Progenitor cell of endocrine pancreas (in vitro differentiated cells): Measurements from ENCODE around the gene AKNAD1. TPM values are rescaled to one million over a fixed set of nuclear protein-coding genes. Genes with fewer than 3 reads are reported as not detected.
A peak's percentile ranks its signal among the peaks of the same experiment; 100 is the strongest.

Experiments
- DNase-seq: peaks from one replicate; pipeline ENCODE4 v3.0.0; 2021; ENCODE audit warnings: low spot score; ENCODE audit not compliant: unreplicated experiment
- H3K27ac Mint-ChIP-seq: 2 replicates; pipeline ENCODE4 v1.8.0; 2021; ENCODE audit warnings: mild to moderate bottlenecking, moderate library complexity, mixed read lengths
- H3K27me3 Mint-ChIP-seq: 2 replicates; pipeline ENCODE4 v1.8.0; 2021; ENCODE audit warnings: mixed read lengths
- H3K36me3 Mint-ChIP-seq: 2 replicates; pipeline ENCODE4 v1.8.0; 2022; ENCODE audit warnings: mixed read lengths; ENCODE audit not compliant: insufficient read depth
- H3K4me1 Mint-ChIP-seq: 2 replicates; pipeline ENCODE4 v1.8.0; 2021; ENCODE audit warnings: low read depth, mixed read lengths
- H3K4me3 Mint-ChIP-seq: 2 replicates; pipeline ENCODE4 v1.8.0; 2021; ENCODE audit warnings: low read depth, mild to moderate bottlenecking, moderate library complexity, mixed read lengths
- H3K9me3 Mint-ChIP-seq: 2 replicates; pipeline ENCODE4 v1.8.0; 2021; ENCODE audit warnings: low read depth, mixed read lengths
- total RNA-seq: library from RNA; stranded (reverse); gene quantifications from 2 replicates; pipeline ENCODE4 v1.2.1, GENCODE V29; 2021
- TF ChIP-seq, protein P1 (sequence below): fragments of 200-600 bp; sonication (generic); IDR thresholded peaks from one replicate; pipeline ENCODE4 v1.5.0; 2021; ENCODE audit warnings: antibody characterized with exemption, mild to moderate bottlenecking; ENCODE audit not compliant: unreplicated experiment

AKNAD1 gene
- total RNA-seq, 1 donor from 2014 or later, result not detected

DNA sequence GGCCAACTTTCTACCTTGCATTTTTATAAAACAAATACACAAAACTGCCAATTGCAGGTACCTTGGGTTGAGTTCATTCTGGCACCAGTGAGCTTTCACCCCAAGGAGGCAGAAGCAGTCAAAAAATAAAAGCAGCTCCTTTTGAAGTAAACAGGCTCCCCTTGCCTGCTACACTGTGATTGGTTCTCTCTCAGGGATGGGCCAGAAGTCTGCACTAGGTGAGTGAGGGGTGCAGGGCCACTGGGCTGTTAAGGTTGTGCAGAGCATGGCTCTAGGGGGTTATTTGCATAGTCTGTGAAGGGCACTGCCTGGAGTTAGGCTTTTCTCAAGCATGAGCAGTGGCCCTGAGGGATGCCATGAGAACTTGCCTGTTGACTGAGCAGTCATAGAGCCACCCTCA lies 39.1 kb downstream of the AKNAD1 start:
- TF ChIP-seq, protein P1, sequence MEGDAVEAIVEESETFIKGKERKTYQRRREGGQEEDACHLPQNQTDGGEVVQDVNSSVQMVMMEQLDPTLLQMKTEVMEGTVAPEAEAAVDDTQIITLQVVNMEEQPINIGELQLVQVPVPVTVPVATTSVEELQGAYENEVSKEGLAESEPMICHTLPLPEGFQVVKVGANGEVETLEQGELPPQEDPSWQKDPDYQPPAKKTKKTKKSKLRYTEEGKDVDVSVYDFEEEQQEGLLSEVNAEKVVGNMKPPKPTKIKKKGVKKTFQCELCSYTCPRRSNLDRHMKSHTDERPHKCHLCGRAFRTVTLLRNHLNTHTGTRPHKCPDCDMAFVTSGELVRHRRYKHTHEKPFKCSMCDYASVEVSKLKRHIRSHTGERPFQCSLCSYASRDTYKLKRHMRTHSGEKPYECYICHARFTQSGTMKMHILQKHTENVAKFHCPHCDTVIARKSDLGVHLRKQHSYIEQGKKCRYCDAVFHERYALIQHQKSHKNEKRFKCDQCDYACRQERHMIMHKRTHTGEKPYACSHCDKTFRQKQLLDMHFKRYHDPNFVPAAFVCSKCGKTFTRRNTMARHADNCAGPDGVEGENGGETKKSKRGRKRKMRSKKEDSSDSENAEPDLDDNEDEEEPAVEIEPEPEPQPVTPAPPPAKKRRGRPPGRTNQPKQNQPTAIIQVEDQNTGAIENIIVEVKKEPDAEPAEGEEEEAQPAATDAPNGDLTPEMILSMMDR, result no peak
- Mint-ChIP-seq H3K4me3 (no peak overlapping the region), H3K4me1 (peaks cover 14% of the 10 kb centered on the region), H3K9me3 (no peaks in the 10 kb centered on the region), H3K27me3 (no peaks in the 10 kb centered on the region), H3K27ac (no peak overlapping the region), H3K36me3 (no peaks in the 10 kb centered on the region)
- no peak for DNase-seq

DNA sequence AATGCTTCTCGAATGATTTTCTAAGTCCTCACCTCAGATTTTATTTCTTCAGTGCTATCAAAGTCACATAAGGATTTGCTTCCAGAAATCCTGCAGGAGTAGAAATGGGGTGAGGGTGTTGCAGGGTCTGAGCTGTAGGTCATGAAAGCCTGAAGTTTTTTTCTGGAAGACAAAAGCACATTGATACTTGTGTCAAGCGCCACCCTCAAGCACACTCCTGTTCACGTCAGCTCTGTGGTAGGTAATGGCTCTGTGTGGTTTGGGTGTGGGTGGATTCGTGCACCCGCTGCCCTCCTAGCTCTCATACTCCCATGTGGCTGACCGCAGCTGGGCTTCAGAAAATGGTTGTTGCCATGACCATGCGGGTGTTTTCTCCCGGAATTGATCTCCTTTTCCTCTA lies 39.9 kb downstream of the AKNAD1 start:
- no peak for DNase-seq
- Mint-ChIP-seq H3K36me3 (no peaks in the 10 kb centered on the region), H3K4me1 (peaks cover 14% of the 10 kb centered on the region), H3K4me3 (no peak overlapping the region), H3K27me3 (no peaks in the 10 kb centered on the region), H3K9me3 (no peaks in the 10 kb centered on the region), H3K27ac (peak overlapping the region; percentile 52)
- TF ChIP-seq, protein P1, result no peak

DNA sequence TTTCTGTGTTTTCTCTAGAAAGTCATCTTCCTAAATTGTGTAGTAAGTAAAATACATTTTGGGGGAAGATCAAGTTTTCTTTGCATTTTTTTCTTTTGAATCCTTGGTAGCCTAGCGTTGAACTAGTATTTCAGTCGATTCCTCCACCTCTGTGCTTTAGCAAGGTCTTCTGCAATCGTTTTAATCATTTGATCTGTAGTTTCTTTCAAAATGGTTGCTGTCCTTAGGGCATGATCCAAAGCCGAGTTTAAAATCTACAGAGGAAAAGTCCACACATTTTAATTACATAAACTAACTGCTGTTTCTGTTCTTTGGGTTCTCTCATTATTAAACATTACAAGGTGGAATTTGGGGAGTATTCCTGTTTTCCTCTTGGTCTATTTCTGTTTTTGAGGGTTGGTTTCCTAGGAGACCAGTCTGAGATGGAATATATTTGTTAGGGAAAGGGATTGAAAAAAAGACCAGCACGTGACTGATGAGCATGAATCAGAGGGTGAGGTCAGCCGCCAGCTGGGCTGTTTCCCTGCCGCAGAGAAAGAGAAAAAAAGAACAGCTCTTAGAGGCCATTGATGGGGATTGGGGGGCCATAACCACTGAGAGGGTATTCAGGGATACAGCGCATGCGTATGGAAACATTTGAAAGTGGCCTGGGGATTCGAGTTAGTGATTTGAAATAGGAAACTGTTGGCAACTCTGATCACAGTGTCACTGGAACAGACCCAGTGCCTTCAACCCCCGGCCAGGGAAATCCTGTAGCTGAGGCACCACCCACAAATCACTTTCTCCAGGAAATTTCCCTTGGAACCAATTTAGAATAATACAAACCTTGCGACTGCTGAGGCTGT lies 40.6 kb downstream of the AKNAD1 start:
- TF ChIP-seq, protein P1, result no peak
- Mint-ChIP-seq H3K36me3 (no peaks in the 10 kb centered on the region), H3K27me3 (no peaks in the 10 kb centered on the region), H3K9me3 (no peaks in the 10 kb centered on the region), H3K27ac (peak overlapping the region; percentile 85), H3K4me1 (peaks cover 14% of the 10 kb centered on the region), H3K4me3 (no peak overlapping the region)
- DNase-seq, result no peak

DNA sequence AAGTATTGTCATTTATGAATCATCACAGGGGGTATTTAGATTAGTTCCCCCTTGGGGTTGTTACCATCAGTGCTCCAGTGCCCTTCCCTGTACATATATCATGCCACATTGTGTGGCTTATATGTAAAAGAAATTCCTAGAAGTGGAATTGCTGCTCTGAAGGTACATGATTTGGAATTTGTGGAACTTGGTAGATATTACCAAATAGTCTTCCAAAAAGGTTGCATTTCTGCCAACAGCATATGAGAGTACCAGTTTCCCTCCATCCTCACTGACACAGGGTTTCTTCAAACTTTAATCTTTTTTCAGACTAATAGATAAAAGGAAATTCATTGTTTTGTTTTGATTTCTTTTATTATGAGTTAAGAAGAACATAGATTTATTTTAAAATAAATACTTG lies 41.3 kb downstream of the AKNAD1 start:
- Mint-ChIP-seq H3K27ac (no peak overlapping the region), H3K4me1 (peaks cover 14% of the 10 kb centered on the region), H3K4me3 (no peak overlapping the region), H3K36me3 (no peaks in the 10 kb centered on the region), H3K27me3 (no peaks in the 10 kb centered on the region), H3K9me3 (no peaks in the 10 kb centered on the region)
- TF ChIP-seq, protein P1, result no peak
- no peak for DNase-seq

DNA sequence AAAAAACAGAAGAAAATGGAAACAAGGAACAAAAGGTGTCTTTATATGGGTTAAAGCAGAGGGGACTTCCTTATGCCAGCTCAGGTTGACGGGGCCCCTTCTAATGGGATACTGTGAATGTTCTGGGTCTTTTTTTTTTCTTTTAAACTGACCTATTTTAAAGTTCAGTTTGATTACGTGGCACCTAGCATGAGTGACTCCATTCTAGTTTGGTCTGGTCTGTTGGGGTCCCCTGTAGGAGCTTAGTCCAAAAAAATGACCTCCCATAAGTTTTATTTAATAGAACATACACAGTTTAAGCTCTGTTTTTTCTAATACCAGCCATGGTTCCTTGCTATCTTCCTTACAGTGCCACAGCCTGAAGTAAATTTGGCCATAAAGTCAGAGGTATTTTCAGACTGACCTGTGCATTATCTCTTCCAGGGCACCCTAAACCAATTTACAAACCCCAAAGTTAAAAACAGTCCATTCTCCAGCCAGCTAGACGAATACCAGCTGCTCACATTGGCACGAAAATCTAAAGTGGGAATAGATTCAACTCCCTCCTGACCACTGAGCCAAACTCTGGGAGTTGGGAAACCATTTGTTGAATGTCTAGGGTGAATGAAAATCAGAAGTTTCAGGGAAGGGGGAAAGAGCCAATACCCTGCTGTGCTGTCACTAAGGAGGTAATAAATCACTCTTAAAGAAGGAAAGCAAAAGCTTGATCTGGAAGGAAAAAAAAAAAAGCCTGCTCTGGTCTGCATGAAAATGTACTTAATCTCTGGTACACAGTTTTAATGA lies 42.4 kb downstream of the AKNAD1 start:
- no peak for DNase-seq
- TF ChIP-seq, protein P1, result no peak
- H3K27me3 Mint-ChIP-seq, result no peaks in the 10 kb centered on the region
- peaks cover 14% of the 10 kb centered on the region for H3K4me1 Mint-ChIP-seq
- no peak overlapping the region for H3K4me3 Mint-ChIP-seq
- no peaks in the 10 kb centered on the region for H3K9me3 Mint-ChIP-seq
- H3K36me3 Mint-ChIP-seq, result peaks cover 1% of the 10 kb centered on the region
- peak overlapping the region; percentile 57 for H3K27ac Mint-ChIP-seq
